ENCODE results near the gene GBE1.
"Not testable (repeated sequence)": the region's sequence is repeated elsewhere in the genome, so short reads cannot be mapped to it uniquely, and the experiment has no call there.

Gene GBE1

GRCh38 chr3:81752604-81753003 is 8.8 kb downstream of the GBE1 start:
- DNase-seq, result no peak

- DNase-seq, result no peak
These were observed 12.2 kb downstream of the GBE1 start for GRCh38 chr3:81749265-81749664.

GRCh38 chr3:81747280-81747679 is 14.2 kb downstream of the GBE1 start:
- DNase-seq, result not testable (repeated sequence)

DNA sequence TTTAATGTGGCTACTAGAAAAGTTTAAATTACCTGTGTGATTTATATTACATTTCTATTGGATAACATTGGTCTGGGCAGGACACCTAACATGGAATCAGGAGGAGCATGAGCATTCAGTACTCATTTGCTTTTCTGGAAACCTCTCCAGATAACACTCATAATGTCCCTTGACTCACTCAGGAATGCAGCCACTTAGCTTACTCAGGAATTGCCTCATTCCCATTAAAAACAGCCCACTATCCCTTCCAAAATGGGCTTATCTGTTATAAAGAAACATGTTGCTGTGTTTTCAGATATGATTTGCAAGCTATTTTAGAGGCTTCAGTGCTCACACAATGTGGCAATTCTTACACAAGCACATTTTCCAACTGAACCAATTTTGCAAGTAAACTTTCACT is 17.1 kb downstream of the GBE1 start:
- DNase-seq, result no peak

DNA sequence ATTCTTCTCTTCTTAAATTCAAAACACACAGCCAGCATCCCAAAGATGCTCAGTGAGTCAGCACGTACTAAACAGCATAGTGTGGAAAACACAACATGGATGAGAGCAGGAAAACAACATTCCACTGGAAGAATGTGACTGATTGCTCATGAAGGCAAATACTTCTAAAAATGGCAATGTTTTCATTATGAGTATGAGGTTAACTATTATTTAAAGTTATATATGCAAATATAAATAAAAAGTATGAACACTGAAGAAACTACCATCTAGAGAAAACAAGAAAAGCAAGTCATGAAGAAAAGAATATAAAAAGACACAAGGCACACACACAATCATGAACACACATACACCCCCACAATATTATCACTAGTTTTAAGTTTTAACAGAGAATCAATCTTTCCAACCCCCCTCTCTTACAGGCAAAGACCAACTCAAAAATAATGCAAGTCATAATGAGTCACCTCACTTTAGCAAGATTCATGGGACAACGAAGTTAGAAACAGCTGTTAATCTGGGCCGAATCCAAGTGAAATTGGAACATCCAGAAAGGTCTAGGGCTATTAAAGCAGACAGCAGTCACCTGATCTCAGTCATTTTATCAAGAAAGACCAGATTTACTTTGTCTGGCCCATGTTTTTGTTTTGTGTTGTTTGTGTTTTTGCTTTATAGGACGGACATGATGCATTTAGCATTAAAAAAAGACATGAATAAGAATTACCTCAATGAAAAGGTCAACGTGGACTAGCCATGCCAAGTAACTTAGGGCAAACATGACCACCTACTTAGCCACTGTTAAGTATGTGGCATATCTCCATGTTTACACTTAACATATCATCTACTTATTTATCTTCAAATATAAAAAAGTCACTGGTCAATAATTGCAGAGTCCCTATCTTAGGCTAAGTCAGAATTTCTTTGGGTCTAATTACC is 18.1 kb downstream of the GBE1 start:
- no peak for DNase-seq

GRCh38 chr3:81742581-81742980 is 18.9 kb downstream of the GBE1 start:
- no peak for DNase-seq

GRCh38 chr3:81741216-81741615 is 20.2 kb downstream of the GBE1 start:
- no peak for DNase-seq

DNA sequence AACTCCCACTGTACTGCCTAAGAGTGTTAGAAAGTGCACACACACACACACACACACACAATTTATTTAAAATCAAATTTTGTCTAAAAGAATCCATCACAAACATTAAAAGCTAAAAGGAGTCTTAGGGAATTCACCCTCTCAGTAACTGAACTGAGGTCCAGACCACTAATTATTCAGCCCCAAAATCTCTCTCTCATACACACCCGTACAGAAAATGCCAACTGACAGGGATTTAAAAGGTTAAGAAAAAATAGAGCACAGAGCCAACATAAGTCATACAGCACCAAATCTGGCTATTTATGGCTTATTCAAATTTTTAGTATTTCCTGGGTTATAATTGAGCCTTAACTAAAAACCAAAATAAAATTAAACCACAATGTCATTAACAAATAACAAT is 20.7 kb downstream of the GBE1 start:
- no peak for DNase-seq

DNA sequence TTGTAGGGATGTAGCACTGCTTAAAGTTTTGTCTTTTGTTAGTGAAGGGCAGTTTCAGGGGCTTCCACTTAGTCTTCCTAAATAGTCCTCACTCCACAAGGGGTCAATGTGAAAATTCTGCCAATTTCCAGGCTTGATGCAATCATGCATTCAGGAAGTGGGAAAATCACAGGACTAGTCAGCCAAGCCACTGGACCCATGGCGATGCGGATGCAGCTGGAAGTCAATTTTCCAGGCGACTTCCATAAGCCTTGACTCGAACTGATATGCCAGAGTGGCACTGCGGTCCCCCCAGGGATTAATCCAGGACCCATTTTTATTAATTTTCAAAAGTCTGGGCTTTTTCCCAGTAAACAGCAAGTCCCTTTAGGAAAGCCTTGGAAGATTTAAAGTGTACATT is 26.1 kb downstream of the GBE1 start:
- no peak for DNase-seq

DNA sequence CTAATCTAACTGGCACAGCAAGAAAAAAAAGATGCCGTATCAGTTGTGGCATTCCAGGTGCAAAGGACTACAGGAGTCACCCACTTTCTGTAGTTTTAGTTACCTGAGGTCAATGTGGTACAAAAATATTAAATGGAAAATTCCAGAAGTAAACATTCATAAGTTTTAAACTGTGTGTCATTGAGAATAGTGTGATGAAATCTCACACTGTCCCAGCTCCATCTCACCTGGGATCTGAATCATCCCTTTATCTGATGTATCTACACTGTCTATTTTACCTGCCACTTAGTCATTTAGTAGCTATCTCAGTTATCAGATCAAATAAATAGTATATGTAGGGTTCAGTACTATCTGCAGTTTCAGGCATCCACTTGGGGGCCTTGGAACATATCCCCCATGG is 26.7 kb downstream of the GBE1 start:
- DNase-seq, result no peak

DNA sequence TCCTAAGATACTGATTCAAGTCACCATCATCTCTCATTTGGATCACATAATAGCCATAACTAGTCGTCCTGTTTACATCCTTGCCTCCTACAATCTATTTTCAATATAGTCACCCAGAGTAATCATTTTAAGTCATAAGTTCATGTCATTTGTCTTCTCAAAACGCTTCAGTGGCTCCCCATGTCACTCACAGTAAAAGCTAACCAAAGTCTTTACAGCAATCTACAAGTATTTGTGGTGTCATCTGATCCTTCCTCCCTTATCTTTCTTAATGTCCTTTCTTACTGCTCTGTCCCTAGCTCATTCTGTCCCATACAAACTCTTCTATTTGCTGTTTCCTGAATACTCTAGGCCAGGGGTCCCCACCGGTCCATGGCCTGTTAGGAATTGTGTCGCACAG is 28.8 kb downstream of the GBE1 start:
- DNase-seq, result no peak

DNA sequence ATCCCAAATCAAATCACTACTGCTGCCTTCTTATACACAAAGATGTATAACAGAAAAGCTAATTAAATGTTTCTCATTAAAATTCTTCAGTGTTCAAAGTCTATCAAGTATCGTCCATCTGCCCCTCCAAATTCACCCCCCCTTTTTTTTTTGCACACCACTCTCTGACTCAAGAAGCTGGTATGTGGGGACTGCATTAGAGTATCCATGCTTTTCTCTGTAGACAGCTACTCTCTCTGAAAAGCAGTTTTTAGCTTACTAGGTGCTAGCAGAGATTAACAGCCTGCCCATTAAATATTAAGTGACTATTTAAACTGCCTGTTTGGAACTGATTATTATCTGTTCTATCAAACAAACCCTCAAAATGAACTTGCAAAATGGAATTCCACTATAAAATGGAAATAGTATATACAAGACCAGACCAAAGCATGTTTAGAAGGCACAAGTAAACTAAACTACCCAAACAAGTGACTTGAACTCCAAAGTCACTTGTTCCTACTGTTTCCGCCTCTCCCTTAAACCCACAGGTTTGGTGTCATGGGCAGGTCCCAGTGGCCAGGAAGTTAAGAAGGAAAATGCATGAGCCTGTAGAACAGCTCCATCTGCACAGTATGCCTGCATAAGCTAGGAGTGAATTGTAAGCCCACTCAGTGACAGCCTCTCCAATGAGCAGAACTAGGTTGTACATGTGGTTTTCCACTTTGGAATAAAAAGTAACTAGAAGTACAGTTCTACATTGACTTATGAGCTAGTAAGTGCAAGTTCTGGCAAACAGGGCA is 32.5 kb downstream of the GBE1 start:
- DNase-seq, result no peak

- DNase-seq, result no peak
These were observed 34.7 kb downstream of the GBE1 start for GRCh38 chr3:81726735-81727134.

GRCh38 chr3:81726132-81726531 is 35.3 kb downstream of the GBE1 start:
- DNase-seq, result no peak

DNA sequence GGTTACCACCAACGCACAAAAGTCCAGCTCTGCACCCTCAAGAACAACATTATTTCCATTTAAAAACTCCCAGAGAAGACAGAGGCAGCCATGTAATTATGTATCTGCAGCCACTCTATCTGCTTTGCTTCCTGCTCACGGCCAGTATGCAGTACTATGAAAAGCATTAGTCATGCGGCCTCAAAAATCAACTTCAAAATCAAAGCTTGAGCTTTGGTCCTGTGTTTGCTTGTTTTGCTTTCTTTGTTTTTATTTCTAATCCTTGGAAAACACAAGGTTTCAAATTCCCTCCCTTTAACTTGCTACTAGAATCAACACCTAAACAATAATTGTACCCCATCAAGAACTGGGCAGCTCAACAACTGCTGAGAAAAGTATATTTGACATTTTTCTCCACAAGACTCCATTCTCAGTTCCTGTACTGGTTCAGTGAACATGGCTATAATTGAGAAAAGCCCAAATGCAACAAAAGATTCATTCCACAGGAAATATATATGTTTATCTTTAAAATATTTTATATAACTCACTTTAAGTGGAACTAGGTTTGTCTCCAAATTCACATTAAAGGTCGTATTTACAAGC is 37.6 kb downstream of the GBE1 start:
- DNase-seq, result no peak

GRCh38 chr3:81718311-81718710 is 43.1 kb downstream of the GBE1 start:
- DNase-seq, result no peak

DNA sequence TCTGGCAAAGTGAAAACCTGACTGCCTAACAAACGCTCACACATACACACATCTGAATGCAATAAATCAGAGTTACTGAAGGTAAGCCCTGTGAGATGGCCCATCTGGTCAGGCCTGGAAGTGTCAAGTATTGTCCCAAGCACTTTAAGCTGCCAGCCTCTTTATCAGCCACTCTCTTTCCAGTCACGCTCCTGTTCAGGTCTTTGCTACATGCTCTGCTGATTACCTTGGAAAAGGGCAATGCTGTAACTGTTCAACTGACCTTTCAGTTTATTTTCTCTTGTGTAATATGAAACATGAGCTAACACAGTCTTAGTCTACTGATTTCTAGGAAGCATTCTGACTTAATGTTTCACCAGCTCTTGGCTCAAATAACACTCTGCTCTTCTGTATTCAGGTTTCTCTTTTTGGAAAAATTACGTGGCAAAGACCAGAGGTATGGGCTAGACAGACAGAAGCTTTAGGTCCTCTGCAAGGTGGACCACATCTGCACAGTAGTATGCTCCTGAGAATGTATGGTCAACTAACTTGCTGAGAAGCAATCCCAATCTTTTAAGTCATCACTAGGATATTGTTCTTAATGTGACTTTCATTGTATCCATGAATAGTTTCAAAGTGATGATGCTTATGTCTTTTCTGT is 44.5 kb downstream of the GBE1 start:
- DNase-seq, result no peak

GRCh38 chr3:81713031-81713430 is 48.4 kb downstream of the GBE1 start:
- DNase-seq, result no peak

GRCh38 chr3:81709606-81710005 is 51.8 kb downstream of the GBE1 start:
- DNase-seq, result no peak

DNA sequence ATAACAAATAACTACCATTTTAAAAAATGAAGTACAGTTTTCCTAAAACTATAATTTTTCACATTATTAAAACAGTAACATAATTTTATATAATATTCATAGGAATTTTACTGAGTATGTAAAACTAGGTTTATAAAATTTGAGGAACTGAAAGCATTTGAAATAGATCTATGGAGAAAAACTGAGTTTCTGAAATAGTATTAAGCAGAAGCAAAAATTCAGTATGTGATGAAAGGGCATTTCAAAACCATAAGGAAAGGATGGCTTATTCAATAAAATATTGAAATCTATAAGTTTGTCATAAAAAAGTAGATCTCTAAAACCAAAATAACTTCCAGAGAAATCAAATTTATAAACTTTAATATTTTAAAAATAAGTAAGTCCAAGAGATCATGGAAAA is 53.4 kb downstream of the GBE1 start:
- DNase-seq, result no peak

DNA sequence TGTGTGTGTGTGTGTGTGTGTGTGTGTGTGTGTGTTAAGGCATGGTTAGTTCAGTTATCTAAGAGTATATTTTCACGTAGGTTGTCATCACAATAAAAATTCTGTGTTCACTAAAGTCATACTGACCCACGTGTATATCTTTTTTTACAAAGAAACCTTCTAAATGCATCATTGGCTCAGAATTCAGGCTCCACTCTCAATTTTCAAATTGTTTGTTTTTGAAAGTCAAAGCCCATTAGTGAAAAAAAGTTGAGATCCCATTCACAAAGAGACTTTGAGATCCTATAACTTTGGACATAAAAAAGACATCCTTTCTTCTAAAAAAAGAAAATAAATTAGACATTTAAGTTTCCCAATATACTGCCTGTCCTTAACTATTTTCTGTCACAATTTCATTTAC is 59.3 kb downstream of the GBE1 start:
- no peak for DNase-seq

GRCh38 chr3:81699536-81700320 is 61.7 kb downstream of the GBE1 start:
- DNase-seq, result no peak

Data from activated gamma-delta T cell (primary cell).